AG04450 (cell line): Measurements from ENCODE around the gene SPTLC2. TPM values are rescaled to one million over a fixed set of nuclear protein-coding genes. Genes with fewer than 3 reads are reported as not detected.

ENCODE experiments used
- CTCF ChIA-PET: fragments of 300-600, 350-600 bp; formaldehyde crosslinking; extraction: SDS; loops from one replicate; lab custom pipeline; 2022; ENCODE audit warnings: antibody characterized with exemption, inconsistent platforms; lab: Charles Lee
- POLR2A ChIA-PET: fragments of 350-600 bp; formaldehyde crosslinking; extraction: SDS; loops from one replicate; lab custom pipeline; 2021; ENCODE audit warnings: antibody characterized with exemption, inconsistent platforms; lab: Yijun Ruan, JAX
- DNase-seq: peaks from one replicate; pipeline ENCODE4 v3.0.0-alpha.2; 2011; ENCODE audit warnings: low read depth, low spot score
- H3K27ac ChIP-seq: one replicate; pipeline ENCODE4 v1.5.1; 2012; ENCODE audit warnings: low read depth, low read length, control low read depth
- H3K27me3 ChIP-seq: one replicate; pipeline ENCODE4 v1.6.0; 2012; ENCODE audit warnings: low read length; ENCODE audit not compliant: control insufficient read depth, insufficient read depth
- H3K4me3 ChIP-seq: 2 replicates; pipeline ENCODE4 v1.5.1; 2011; ENCODE audit warnings: mild to moderate bottlenecking, low read depth, low read length, control low read depth
- H3K9me3 ChIP-seq: 2 replicates; pipeline ENCODE4 v1.5.1; 2012; ENCODE audit warnings: low read length; ENCODE audit not compliant: control insufficient read depth, insufficient read depth
- CTCF ChIP-seq: IDR thresholded peaks from 2 replicates; pipeline ENCODE4 v1.5.1; 2011; ENCODE audit warnings: low read depth, low read length, control low read depth, inconsistent platforms
- polyA plus RNA-seq: library from polyadenylated mRNA; depleted of rRNA; stranded (reverse); fragments of >200 nt; gene quantifications from 2 replicates; pipeline ENCODE4 v1.2.3, GENCODE V29; 2011

SPTLC2 gene
- polyA plus RNA-seq, 1 experiment = 41.3 TPM

GRCh38 chr14:77526266-77526665, 90.2 kb downstream of the SPTLC2 start:
- Histone ChIP-seq H3K9me3 (no peaks in the 10 kb centered on the region), H3K27me3 (no peaks in the 10 kb centered on the region), H3K4me3 (no peak overlapping the region), H3K27ac (no peak overlapping the region)
- ChIA-PET CTCF (interaction anchor here (1.1 kb wide), 1 partner anchor 67 kb away, joined by 4 read pairs; no protein-coding TSS in a partner anchor), POLR2A (interaction anchor here (0.6 kb wide), 1 partner anchor 12 kb away, joined by 4 read pairs; no protein-coding TSS in a partner anchor)
- TF ChIP-seq CTCF = no peak
- no peak for DNase-seq

- H3K4me3 ChIP-seq = no peak overlapping the region
- H3K27ac ChIP-seq = no peak overlapping the region
- CTCF ChIA-PET = interaction anchor here (0.6 to 1.1 kb wide), 3 partner anchors 27 to 144 kb away, joined by 3 to 6 read pairs (median 3); no protein-coding TSS in a partner anchor
- POLR2A ChIA-PET = no interaction called here
- DNase-seq = no peak
- no peaks in the 10 kb centered on the region for H3K9me3 ChIP-seq
- no peaks in the 10 kb centered on the region for H3K27me3 ChIP-seq
- no peak for TF ChIP-seq CTCF
These were observed 91.9 kb downstream of the SPTLC2 start for GRCh38 chr14:77524536-77524935.

GRCh38 chr14:77523109-77523508, 93.3 kb downstream of the SPTLC2 start:
- Histone ChIP-seq H3K4me3 (no peak overlapping the region), H3K9me3 (no peaks in the 10 kb centered on the region), H3K27ac (no peak overlapping the region), H3K27me3 (no peaks in the 10 kb centered on the region)
- POLR2A ChIA-PET = no interaction called here
- CTCF ChIA-PET = interaction anchor here (0.6 to 1.2 kb wide), 2 partner anchors 15 to 456 kb away, joined by 3 to 5 read pairs; no protein-coding TSS in a partner anchor
- TF ChIP-seq CTCF = no peak
- DNase-seq = no peak

- Histone ChIP-seq H3K4me3 (no peak overlapping the region), H3K27ac (no peak overlapping the region), H3K27me3 (no peaks in the 10 kb centered on the region), H3K9me3 (no peaks in the 10 kb centered on the region)
- no peak for DNase-seq
- TF ChIP-seq CTCF = no peak
- CTCF ChIA-PET = interaction anchor here (1.6 kb wide), 1 partner anchor 31 kb away, joined by 6 read pairs; no protein-coding TSS in a partner anchor
- POLR2A ChIA-PET = no interaction called here
These were observed 95.9 kb downstream of the SPTLC2 start for GRCh38 chr14:77520555-77520954.

- H3K4me3 ChIP-seq = no peak overlapping the region
- ChIA-PET POLR2A (no interaction called here), CTCF (no interaction called here)
- no peaks in the 10 kb centered on the region for H3K27me3 ChIP-seq
- no peak for DNase-seq
- no peak overlapping the region for H3K27ac ChIP-seq
- H3K9me3 ChIP-seq = no peaks in the 10 kb centered on the region
- TF ChIP-seq CTCF = no peak
These were observed 100.3 kb downstream of the SPTLC2 start for GRCh38 chr14:77516126-77516525.
